CD4-positive, alpha-beta T cell treated with Interferon gamma for 1 hour (primary cell): Measurements from ENCODE around the gene SHISA9.

Source experiments
- DNase-seq: peaks from one replicate; pipeline ENCODE4 v3.0.0-alpha.2; 2020

Gene SHISA9

DNA sequence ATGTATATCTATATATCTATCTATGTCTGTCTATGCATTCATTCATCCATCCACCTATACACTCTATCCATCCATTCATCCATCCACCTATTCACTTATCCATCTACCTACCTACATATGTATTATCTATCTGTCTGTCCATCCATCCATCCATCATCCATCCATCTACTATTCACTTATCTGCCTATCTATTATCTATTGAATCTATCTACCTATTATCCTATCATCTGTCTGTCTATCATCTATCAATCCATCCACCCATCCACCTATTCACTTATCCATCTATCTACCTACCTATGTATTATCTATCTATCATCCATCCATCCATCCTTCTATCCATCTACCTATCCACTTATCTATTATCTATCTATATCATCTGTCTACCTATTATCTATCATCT is 302.3 kb downstream of the SHISA9 start:
- DNase-seq = no peak

DNA sequence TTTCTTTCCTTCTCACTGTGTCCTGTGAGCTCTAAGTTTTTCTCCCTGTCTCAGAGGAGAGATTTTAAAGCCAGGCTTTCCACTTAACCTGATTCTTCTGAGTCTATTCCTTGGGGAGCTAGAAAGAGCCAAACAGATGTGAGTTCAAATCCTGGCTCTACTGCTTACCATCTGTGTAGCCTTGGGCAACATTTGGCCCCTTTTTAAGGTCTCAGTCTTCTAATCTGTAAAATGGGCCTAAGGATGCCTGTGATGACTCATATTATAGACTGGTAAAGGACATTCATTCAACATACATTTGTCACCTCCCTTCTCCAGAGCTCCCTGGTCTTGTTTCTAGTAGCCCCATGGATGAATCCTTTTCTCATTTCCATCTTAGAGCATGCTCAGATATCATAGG is 304.0 kb downstream of the SHISA9 start:
- no peak for DNase-seq

DNA sequence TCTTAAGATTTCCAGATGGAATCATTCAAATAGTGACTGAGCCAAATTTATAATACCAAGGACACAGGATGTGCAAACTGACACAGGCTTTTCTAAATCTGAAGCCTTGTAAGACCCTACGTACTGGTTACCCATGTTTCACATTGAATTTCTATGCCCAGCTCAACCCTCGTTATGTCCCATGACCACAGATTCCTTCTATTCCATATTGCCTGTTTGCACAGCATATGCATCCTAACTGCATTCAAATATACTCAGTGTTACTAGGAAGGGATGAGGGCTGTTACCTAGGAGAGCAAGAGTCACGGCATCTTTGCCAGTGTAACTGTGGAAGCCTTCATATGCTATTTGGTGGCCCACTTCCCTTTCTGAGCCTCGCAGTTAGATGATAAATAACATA is 305.2 kb downstream of the SHISA9 start:
- no peak for DNase-seq

DNA sequence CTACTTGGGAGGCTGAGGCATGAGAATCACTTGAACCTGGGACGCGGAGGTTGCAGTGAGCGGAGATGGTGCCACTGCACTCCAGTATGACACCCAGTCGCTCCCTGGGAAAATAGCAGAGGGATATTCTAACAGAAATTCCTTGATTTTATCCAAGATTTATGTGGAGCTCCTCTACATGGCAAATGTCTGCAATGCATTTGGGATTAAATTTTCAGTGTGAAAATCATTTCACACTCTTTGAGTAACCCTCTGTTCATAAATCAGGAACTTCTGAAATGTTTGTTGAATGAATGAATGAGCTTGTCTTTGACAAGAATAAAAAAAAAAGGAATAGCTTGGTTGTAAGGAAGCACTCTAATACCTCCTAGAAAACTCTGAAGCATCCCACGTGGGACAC is 305.8 kb downstream of the SHISA9 start:
- no peak for DNase-seq

DNA sequence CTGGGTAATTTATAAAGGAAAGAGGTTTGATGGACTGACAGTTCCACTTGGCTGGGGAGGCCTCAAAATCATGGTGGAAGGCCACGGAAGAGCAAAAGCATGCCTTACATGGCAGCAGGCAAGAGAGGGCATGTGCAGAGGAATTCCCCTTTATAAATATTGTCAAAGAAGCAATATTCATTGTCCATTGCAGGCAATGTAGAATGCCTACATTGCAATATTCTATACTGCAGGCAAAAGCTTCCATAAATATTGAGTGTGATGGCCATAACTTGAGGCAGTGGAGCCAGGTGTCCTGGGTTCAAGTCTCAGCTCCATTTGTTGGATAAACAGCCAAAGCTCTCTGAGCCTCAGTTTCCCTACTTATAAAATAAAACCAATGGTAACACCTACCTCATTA is 322.3 kb downstream of the SHISA9 start:
- DNase-seq = no peak

DNA sequence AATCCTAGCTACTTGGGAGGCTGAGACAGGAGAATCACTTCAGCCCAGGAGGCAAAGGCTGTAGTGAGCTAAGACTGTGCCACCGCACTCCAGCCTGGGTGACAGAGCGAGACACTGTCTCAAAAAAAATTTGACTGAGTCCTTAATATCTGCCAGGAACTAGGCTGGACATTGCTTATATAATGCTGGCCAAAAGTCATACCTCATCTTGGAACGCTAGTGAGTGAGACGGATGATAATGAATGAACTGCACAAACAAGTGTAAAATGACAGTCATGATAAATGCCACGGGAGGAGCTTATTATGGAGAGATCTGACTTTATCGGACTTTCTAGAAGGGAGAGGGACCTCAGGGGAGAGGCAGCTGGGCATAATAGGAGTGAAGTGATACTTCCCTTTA is 327.6 kb downstream of the SHISA9 start:
- DNase-seq = no peak

DNA sequence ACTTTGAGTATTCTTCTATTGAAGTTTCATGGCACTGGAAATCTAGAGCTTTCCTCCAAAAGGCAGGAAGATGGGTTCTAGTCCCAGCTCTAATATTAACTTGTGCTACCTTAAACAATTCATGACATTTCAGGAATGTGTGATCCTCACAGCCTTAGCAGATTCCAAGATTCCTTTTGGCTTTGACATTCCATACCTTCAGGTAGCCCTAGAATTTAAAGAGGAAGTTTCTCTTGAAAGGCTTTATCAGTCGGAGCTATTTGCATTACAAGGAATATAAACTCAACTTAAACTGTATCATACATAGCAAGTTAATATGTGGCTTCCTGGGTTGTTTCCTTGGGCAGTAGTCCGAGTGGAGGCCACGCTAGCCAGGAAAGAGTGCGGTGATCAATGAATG is 330.0 kb downstream of the SHISA9 start:
- no peak for DNase-seq

DNA sequence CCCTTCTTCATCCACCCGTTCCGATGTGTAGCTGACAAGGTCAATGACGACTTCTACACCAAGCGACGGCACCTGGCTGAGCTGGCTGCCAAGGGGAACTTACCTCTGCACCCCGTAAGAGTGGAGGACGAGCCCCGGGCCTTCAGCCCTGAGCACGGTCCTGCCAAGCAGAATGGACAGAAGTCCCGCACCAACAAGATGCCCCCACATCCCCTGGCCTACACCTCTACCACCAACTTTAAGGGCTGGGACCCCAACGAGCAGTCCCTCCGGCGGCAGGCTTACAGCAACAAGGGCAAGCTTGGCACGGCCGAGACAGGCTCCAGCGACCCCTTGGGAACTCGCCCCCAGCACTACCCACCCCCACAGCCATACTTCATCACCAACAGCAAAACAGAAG is 333.6 kb downstream of the SHISA9 start:
- DNase-seq = no peak

DNA sequence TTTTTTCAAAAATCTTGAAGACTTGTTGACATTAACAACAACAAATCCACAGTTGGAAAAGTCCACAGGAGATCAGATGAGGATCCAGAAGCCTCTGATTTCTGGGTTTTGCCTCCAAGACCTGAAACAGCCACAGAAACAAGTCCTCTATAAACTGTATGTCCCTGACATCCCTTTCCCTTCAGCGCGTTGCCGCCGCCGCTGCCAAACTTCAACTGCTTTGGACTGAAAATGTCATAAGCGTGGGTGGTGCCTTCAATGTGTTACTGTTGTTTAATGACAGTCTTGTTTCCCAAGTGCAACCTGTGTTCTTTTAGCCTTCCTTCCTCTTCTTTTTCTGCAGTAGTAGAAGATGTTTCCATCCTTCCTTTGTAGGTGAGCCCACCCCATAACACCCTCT is 334.9 kb downstream of the SHISA9 start:
- DNase-seq = no peak

DNA sequence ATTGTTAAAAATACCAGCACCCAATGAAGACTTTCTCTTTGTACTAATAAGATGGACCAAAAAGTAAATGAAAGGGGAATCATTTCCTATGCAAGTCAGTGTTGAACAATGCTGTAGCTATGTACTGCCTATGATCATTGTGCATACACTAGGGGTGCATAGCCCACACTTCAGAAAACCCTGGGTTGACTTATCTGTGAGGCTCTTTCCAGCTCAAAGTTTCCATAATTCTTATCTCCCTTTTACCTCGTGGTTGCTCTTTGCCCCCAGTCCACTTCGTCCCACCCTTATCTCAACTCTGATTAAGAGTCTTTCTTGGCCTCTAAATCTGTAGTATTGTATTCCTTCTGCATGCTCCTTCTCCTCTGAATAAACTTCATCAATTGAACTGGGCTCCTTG is 336.8 kb downstream of the SHISA9 start:
- DNase-seq = no peak

DNA sequence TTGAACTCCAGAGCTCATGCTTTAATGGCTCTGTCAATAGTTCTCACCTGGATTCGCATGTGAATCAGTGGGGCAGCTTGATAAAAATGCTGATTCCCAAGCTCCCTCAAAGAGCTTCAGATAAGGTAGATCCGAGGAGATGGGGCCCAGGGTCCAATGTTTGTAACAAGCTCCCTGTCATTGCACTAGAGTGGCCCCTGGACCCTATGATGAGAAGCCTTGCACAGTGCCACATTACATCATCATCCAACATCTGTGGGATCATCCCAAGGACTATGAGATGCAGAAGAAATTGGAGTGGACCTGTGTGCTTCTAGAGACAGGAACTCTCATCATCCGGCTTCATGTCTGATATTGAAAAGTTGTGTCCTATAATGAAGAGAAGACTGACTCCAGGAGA is 340.8 kb downstream of the SHISA9 start:
- no peak for DNase-seq

DNA sequence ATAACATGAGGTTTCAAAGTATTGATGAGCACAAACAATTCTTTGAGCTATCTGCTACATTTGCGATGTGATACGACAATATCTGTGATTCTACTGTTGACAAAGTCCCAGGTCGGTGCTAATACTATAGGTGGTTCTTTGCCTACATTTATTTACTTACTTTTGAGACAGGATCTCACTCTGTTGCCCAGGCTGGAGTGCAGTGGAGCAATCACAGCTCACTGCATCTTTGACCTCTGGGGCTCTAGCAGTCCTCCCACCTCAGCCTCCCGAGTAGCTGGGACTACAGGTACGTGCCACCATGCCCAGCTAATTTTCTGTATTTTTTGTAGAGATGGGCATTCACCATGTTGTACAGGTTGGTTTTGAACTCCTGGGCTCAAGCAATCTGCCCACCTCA is 343.4 kb downstream of the SHISA9 start:
- DNase-seq = no peak

DNA sequence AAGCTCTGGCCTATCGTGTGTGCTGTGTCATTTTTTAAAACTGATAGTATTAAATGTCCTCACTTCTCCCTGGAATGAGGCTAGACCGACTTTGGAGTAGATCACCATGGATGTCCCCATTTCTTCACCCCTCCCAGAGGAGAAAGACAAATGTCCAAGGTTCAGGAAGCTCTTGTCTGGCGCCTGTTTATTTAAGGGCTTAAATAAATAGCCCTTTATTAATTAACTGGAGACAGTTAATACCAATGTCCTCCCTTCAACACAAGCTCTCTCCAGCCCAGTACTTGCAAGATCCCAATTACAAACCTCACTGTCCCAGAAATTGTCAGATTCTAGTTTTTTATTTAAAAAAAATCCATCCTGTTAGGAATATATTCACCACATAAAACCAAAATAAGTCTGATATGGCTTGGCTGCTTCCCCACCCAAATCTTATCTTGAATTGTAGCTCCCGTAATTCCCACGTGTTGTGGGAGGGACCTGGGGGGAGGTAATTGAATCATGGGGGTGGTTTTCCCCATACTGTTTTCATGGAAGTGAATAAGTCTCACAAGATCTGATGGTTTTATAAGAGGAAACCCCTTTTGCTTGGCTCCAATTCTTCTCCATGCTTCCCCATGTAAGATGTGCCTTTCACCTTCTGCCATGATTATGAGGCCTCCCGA is 344.4 kb downstream of the SHISA9 start:
- DNase-seq = no peak

DNA sequence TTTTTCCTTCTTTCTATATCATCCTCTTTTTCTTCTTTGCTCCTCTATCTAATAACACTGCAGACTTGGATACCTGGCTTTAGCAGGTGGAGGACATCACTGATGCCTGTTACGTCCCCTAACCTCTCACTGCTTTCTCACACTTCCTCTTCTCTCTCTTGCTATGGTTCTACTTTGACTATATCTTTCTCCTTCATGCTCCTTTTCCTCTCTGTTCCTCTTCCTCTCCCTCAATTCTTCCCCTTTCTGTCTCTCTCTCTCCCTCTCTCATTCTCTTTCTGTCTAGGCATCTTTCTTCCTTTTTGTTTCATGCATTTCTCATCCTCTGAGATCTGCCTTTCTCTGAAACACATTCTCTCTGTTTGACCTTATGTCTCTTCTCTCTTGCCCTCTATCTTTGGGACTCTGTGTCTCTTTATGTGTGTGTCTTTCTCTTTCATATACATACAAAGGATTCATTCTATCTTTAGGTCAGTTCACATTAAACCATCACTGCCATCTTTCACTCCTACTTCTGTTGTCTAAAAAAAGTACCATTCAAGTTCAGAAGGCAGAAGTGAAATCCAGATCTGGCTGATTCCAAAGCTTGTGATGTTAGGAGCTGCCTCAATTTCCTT is 353.7 kb downstream of the SHISA9 start:
- no peak for DNase-seq

DNA sequence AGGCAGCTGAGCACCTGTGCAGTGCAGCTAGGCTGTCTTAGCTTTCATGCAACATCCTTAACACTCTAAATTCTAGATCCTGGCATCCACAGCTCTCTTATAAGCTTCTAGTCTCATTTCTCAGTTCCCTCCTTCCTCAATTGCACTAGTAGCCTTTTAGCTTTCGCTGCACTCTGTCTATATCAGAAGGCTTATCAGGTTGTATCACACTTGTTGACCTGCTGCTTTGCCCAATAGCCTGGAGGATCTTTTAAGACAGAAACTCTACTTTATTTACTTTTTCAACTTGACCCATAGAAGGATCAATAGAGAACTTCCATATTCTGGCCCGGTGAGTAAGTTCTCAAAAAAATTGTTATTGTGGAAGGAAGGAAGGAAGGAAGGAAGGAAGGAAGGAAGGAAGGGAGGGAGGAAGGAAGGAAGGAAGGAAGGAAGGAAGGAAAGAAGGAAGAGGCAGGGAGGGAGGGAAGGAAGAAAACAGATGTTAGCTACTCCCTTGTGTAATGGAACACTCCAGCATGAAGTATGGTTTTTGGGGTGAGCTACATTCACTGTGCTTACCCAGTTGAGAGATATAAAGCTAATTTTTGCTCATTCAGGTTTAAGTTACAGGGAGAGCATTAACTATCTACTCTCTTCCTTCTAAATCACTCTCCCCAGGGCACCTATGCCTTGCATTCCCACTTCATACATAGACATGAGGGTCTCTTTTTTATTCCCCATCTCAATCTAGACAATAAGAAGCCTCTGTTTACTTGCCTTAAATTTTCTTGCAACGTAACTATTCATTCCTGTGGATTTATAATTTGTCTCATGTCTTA is 361.1 kb downstream of the SHISA9 start:
- DNase-seq = no peak

DNA sequence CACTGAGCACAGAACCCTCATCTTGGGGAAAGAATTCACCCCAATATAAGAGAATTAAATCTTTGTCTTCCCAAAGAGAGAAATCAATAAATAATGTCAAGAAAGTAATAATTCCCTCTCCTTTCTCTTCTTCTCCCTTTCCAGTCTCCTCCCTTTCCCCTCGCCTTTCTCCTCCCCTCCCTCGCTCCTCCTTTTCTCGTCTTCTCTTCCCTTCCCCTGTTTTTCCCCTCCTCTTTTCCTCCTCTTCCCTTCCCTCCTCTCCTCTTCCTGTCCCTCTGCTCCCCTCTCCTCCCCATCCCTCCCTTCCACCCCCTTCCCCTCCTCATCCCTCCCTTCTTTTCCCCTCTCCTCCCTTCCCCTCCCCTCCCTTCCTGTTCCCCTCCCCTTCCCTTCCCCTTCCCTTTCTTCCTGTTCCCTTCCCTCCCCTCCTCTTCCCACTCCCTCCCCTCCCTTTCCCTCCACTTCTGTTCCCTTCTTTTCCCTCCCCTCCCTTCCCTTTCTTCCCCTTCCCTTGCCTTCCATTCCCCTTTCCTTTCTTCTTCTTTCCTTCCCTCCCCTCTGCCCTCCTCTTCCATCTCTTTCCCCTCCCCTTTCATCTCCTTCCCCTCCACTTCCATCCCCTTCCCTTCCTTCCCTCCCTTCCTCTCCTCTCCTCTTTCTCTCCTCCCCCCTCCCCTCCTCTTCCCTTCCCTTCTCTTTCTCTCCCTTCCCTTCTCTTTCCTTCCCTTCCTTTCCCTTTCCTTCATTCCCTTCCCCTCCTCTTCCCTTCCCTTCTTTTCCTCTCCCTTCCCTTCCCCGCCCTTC is 363.6 kb downstream of the SHISA9 start:
- DNase-seq = no peak

DNA sequence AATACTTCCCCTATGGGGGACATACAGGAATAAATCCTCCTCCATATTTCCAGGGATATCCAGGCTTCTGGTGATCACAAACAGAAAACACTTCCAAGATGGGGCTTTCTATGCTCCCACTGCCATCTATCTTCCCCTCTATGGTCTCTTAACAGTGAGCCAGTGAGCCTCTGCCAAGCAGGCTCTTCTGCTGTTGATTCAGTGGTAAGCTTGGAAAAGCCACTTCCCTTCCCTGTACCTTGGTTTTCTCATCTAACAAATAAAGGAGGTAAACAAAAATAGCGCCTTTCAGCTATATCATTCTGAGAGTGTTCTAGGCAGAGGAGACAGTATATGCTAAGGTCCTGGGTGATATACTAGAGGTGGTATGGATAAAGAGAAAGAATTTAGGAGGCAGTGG is 368.0 kb downstream of the SHISA9 start:
- DNase-seq = no peak

DNA sequence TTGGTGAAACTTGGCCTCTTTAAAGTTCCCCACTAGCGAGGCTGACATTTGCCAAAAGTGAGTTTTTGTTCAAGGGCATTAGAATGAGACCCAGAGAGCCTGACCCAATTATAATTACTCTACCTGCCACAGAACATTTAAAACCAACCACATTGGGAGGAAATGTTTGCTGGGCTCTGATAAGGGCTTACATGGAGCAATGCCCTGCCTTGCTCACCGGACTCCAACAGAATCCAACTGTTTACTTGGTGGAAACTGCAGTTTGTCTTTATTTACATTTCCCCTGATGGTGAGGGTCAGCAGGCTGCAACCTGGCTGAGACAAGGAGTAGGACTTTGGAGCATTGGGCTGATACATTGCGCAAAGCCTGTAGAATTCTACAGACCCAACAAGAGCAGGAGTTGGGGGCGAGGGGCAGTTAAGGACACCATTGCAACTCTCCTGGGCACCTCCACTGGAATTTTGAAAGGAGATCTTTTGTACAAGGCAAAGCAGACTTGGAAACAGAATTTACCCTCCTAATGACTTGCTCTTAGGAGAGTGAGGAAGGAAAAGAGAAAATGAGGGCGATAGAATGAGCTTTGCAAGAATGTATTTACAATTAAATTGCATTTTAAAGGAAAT is 368.6 kb downstream of the SHISA9 start:
- no peak for DNase-seq

DNA sequence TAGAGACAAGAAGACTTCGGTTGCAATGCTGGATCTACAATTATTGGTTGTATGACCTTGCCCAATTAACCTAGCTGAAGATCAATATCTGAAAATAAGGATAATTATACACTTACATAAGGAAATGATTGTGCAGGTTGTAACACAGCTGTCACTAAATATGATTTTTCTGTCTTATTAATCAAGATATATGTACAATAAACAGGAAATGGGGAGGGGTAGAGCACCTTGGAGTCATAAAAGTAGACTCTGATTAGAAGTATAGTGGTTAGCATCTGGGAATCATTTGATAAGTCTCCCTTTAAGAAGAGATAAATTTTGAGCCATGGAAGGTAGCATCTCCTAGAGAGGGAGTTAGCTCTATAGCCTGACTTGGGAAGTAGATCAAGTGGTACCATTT is 369.2 kb downstream of the SHISA9 start:
- DNase-seq = no peak

DNA sequence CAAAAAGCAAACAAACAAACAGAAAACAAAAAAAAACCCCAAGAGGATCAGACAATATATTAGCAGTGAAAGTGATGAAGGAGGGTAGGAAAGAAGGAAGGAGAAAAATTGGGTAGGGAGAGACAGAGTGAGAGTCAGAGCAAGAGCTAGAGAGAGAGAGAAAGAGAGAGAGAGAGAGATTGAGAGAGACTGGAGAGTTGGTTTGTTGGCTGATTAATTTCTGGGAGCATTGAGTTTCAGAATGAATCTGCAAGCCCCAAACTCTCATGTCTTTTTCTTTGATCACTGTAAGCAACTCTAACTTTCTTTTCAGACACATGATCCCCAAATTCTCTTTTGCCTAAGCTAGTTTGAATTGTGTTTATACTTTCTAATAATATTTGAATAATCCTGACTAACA is 388.1 kb downstream of the SHISA9 start:
- no peak for DNase-seq
